Activated T-cell treated with anti-CD3 and anti-CD28 coated beads, Interleukin-2, amount 50 U/mL, for 4 hours (primary cell): ENCODE measurements around the gene CCL24. TPM values are rescaled to one million over a fixed set of nuclear protein-coding genes. Genes with fewer than 3 reads are reported as not detected.
"Not testable (repeated sequence)": the region's sequence is repeated elsewhere in the genome, so short reads cannot be mapped to it uniquely, and the experiment has no call there.

Experiments used
- ATAC-seq, 2 donors: fragments of 200-7000 bp; cut with Tn5 transposase; one replicate each; pipeline ENCODE4 v1.10.0; 2021
- DNase-seq: peaks from one replicate; pipeline ENCODE4 v3.0.0-alpha.2; 2020
- H3K27me3 Mint-ChIP-seq: one replicate; pipeline ENCODE4 v1.8.0; 2021; ENCODE audit warnings: low read depth, mixed read lengths
- H3K36me3 Mint-ChIP-seq: one replicate; pipeline ENCODE4 v1.8.0; 2022; ENCODE audit warnings: mixed read lengths; ENCODE audit not compliant: insufficient read depth
- H3K4me1 Mint-ChIP-seq: one replicate; pipeline ENCODE4 v1.8.0; 2021; ENCODE audit warnings: low read depth, mixed read lengths
- H3K4me3 Mint-ChIP-seq: one replicate; pipeline ENCODE4 v1.8.0; 2021; ENCODE audit warnings: mild to moderate bottlenecking, moderate library complexity, mixed read lengths
- H3K9me3 Mint-ChIP-seq: one replicate; pipeline ENCODE4 v1.8.0; 2021; ENCODE audit warnings: mixed read lengths
- total RNA-seq, 3 donors: library from RNA; stranded (reverse); gene quantifications; one replicate each; pipeline ENCODE4 v1.2.1, GENCODE V29; 2021

Gene CCL24
- total RNA-seq, 3 donors from 2014 or later: not detected

DNA sequence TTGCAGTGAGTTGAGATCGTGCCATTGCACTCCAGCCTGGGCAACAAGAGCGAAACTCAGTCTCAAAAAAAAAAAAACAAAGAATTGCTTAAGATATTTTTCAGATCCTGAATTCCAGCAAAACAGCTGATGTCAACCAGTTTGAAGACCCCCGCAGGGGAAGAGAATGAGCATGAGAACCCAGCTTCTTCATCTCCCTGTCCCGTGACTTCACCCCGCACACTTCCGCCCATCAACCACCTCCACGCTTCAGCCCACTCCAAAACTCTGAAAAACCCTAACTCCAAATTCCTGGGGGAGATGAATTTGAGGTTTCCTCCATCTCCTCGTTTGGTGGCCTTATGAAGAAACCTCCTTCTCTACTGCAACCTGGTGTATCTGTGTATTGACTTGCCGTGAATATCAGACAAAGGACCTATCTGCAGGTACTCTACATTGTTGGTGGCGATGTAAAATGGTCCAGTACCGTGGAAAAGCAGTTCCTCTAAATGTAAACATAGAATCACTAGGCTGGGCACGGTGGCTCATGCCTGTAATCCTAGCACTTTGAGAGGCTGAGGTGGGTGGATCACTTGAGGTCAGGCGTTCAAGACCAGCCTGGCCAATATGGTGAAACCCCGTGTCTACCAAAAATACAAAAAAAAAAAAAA lies 24.8 kb upstream of the CCL24 start:
- not testable (repeated sequence) for DNase-seq, H3K27me3 Mint-ChIP-seq, H3K36me3 Mint-ChIP-seq, H3K4me3 Mint-ChIP-seq, H3K9me3 Mint-ChIP-seq, ATAC-seq
- H3K4me1 Mint-ChIP-seq: peaks cover 11% of the 10 kb centered on the region

DNA sequence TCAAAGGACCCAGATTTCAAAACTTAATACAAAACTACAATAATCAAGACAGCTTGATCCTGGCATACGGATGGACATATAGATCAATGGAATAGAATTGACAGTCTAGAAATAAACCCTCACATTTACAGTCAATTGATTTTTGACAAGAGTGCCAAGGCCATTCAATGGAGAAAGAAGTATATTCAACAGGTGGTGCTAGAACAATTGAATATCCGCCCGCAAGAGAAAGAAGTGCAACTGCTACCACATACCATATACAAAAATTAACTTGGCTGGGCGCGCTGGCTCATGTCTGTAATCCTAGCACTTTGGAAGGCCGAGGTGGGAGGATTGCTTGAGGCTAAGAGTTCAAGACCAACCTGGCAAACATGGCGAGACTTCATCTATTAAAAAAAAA lies 23.2 kb upstream of the CCL24 start:
- H3K9me3 Mint-ChIP-seq: no peaks in the 10 kb centered on the region
- H3K4me3 Mint-ChIP-seq: no peak overlapping the region
- ATAC-seq: no peak
- DNase-seq: no peak
- no peaks in the 10 kb centered on the region for H3K27me3 Mint-ChIP-seq
- no peaks in the 10 kb centered on the region for H3K4me1 Mint-ChIP-seq
- H3K36me3 Mint-ChIP-seq: no peaks in the 10 kb centered on the region

DNA sequence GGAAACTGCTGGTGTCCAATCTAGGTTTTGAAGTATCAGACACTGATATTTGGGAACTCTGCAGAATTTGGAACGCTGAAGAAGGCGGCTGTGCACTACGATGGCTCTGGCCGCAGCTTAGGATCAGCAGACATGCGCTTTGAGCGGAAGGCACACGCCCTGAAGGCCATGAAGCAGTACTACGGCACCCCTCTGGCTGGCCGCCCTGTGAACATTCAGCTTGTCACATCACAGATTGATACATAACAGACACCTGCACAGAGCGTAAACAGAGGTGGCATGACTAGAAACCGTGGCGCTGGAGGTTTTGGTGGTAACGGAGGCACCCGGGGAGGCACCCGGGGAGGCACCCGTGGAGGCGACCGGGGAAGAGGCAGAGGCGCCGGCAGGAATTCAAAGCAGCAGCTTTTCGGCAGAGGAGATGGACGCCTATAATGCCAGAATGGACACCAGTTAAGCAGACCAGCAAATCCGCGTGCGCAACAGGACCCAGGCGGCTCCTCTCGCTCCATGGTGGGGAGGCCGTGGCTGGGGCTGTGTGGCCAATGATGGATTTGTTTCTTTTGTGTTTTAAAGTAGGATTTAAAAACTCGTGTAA lies 22.2 kb upstream of the CCL24 start:
- H3K27me3 Mint-ChIP-seq: peaks cover 3% of the 10 kb centered on the region
- DNase-seq: no peak
- H3K4me3 Mint-ChIP-seq: no peak overlapping the region
- no peaks in the 10 kb centered on the region for H3K4me1 Mint-ChIP-seq
- H3K36me3 Mint-ChIP-seq: no peaks in the 10 kb centered on the region
- H3K9me3 Mint-ChIP-seq: no peaks in the 10 kb centered on the region
- no peak for ATAC-seq

DNA sequence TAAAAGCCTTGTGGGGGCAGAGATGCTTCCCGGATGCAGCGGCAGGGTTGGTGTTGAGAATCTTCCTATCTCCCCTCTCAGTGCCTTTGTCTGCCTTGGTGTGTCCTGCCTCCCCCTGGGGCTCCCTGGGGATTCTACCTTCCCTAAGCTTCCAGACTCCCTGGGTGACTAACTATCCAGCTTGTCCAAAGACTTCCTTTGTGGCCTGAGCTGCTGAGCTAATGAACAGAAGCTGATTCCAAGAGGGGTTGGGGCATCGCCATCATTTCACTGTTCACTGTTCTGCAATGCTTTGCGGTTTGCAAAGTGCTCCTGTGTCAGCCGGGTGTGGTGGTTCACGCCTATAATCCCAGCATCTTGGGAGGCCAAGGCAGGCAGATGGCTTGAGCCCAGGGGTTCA lies 20.1 kb upstream of the CCL24 start:
- H3K4me3 Mint-ChIP-seq, H3K36me3 Mint-ChIP-seq, H3K27me3 Mint-ChIP-seq, DNase-seq, H3K4me1 Mint-ChIP-seq, H3K9me3 Mint-ChIP-seq, ATAC-seq: not testable (repeated sequence)

DNA sequence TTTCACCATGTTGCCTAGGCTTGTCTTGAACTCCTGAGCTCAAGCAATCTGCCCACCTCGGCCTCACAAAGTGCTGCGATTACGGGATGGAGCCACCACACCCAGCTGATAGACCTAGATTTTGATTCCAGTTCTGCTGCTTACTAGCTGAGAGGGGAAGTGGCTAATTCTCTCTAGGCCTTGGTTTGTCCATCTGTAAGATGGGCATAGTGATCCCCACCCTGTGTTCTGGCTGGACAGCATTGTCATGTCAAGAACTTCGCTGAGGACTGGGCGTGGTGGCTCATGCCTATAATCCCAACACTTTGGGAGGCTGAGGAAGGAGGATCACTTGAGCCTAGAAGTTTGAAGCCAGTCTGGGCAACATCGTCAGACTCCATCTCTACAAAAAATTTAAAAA lies 17.4 kb upstream of the CCL24 start:
- no peaks in the 10 kb centered on the region for H3K9me3 Mint-ChIP-seq
- no peaks in the 10 kb centered on the region for H3K36me3 Mint-ChIP-seq
- H3K4me1 Mint-ChIP-seq: no peaks in the 10 kb centered on the region
- ATAC-seq: no peak
- H3K4me3 Mint-ChIP-seq: no peak overlapping the region
- DNase-seq: no peak
- peaks cover 3% of the 10 kb centered on the region for H3K27me3 Mint-ChIP-seq

DNA sequence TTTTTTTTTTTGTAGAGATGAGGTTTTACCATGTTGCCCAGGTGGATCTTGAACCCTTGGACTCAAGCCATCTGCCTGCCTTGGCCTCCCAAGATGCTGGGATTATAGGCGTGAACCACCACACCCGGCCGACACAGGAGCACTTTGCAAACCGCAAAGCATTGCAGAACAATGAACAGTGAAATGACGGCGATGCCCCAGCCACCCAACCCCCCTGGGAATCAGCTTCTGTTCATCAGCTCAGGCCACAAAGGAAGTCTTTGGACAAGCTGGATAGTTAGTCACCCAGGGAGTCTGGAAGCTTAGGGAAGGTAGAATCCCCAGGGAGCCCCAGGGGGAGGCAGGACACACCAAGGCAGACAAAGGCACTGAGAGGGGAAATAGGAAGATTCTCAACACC lies 16.1 kb upstream of the CCL24 start:
- not testable (repeated sequence) for H3K27me3 Mint-ChIP-seq, H3K9me3 Mint-ChIP-seq, H3K36me3 Mint-ChIP-seq, H3K4me1 Mint-ChIP-seq, ATAC-seq, DNase-seq, H3K4me3 Mint-ChIP-seq

DNA sequence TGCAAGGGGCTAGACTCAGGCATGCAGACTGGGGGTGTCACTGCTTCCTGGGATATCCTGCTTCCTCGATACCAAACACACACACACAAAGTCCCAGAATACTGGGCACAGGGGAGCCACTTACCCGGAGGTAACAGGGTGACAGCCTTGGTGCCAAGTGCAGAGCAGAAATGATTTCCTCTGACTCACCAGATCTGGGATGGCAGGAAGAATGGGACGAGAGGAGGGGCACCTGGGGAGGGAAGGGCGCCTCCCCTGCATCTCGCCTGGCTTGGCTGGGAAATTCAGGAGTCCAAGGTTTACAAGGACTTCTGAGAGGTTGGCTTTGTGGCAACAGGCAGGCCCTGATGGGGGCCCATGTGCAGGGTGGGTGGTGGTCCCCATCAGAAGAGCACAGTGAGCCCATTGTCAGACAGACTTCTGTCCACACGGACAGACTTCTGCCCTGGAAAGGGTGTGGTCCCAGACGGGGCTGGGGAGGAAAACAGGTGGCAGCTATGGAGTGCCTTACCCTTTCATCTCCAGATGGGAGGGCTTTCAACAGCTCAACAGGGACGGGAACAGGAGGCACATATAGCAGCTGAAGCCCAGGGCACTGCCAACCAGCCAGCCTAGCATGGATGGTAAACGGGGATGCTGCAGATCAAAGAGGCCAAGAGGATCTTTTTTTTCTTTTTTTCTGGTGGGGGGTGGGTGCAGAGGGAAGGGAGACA lies 9.7 kb upstream of the CCL24 start:
- Mint-ChIP-seq H3K4me1 (no peaks in the 10 kb centered on the region), H3K36me3 (no peaks in the 10 kb centered on the region), H3K27me3 (no peaks in the 10 kb centered on the region), H3K9me3 (no peaks in the 10 kb centered on the region), H3K4me3 (no peak overlapping the region)
- DNase-seq (no peak), ATAC-seq (no peak)

DNA sequence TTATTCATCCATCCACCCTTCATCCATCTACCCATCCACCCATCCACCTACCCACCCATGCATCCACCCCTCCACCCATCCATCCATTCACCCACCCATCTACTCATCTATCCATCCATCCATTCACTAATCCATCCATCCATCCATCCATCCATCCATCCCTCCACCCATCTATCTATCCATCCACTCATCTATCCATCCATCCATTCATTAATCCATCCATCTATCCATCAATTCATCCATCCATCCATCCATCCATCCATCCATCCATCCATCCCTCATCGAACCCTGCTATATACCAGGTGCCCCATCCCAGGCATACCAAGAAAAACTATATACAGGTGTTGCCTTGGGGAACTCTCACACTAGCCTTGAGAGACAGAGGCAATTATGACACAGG lies 7.1 kb upstream of the CCL24 start:
- peaks cover 2% of the 10 kb centered on the region for H3K27me3 Mint-ChIP-seq
- no peaks in the 10 kb centered on the region for H3K4me1 Mint-ChIP-seq

DNA sequence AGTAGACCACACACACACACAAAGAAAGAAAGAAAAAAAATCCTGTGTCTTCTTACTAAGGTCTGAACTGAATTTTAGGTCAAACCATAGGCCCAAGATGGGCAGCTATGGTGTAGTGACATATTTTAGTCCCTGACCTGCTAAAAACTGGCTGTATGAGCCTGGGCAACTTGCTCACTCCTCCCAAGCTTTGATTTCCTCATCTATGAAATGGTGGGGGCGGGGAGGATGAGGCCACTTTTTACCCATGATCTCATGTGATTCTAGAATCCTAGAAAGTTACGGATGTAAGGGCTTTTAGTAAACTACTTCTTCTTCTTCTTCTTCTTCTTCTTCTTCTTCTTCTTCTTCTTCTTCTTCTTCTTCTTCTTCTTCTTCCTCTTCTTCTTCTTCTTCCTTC lies 6.1 kb upstream of the CCL24 start:
- H3K27me3 Mint-ChIP-seq: peaks cover 2% of the 10 kb centered on the region
- ATAC-seq: no peak
- H3K9me3 Mint-ChIP-seq: no peaks in the 10 kb centered on the region

More for the DNA sequence above, 7.1 kb upstream of the CCL24 start:
- H3K4me3 Mint-ChIP-seq: no peak overlapping the region
- H3K9me3 Mint-ChIP-seq: no peaks in the 10 kb centered on the region
- DNase-seq: no peak
- ATAC-seq: no peak
- H3K36me3 Mint-ChIP-seq: no peaks in the 10 kb centered on the region

DNA sequence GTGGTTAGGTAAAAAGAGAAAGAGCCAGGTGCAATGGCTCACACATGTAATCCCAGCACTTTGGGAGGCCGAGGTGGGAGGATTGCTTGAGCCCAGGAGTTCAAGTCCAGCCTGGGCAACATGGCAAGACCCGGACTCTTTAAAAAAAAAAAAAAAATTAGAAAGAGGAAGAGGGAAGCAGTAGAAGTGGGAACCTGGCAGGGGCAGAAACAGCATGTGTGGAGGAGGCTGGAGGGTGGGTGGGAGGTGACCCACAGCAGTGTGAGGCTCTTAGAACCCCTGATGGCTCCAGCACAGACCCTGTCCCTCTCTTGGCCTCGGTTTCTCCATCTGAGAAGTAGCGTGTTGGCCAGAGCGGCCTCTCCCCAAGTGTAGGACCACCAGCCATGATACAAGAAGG lies 4.9 kb upstream of the CCL24 start:
- DNase-seq: no peak
- ATAC-seq: no peak
- H3K27me3 Mint-ChIP-seq: peaks cover 6% of the 10 kb centered on the region
- H3K36me3 Mint-ChIP-seq: no peaks in the 10 kb centered on the region
- no peaks in the 10 kb centered on the region for H3K9me3 Mint-ChIP-seq
- no peak overlapping the region for H3K4me3 Mint-ChIP-seq
- H3K4me1 Mint-ChIP-seq: no peaks in the 10 kb centered on the region

More for the DNA sequence above, 6.1 kb upstream of the CCL24 start:
- H3K36me3 Mint-ChIP-seq: no peaks in the 10 kb centered on the region
- no peak for DNase-seq
- H3K4me3 Mint-ChIP-seq: no peak overlapping the region
- H3K4me1 Mint-ChIP-seq: no peaks in the 10 kb centered on the region

DNA sequence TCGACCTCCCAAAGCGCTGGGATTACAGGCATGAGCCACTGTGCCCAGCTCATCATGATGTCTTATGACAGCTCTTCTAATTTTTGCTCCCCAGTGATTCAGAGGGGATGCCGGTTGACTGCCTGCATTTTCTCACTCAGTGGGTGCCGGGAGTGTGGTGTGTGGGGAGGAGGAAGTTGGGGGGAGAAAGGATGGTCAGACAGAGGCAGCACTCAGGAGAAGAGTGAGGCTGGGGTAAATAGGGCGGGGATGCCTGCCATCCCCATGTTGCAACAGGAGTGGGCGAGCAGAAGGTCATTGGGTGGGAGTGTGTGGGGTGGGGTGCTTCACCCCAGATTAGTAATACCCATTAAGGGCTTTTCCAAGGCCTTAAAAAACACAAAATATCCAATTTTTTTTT lies 3.5 kb upstream of the CCL24 start:
- no peaks in the 10 kb centered on the region for H3K36me3 Mint-ChIP-seq
- no peak for ATAC-seq
- H3K4me1 Mint-ChIP-seq: no peaks in the 10 kb centered on the region
- DNase-seq: no peak
- H3K9me3 Mint-ChIP-seq: no peaks in the 10 kb centered on the region
- H3K4me3 Mint-ChIP-seq: no peak overlapping the region
- peaks cover 6% of the 10 kb centered on the region for H3K27me3 Mint-ChIP-seq

DNA sequence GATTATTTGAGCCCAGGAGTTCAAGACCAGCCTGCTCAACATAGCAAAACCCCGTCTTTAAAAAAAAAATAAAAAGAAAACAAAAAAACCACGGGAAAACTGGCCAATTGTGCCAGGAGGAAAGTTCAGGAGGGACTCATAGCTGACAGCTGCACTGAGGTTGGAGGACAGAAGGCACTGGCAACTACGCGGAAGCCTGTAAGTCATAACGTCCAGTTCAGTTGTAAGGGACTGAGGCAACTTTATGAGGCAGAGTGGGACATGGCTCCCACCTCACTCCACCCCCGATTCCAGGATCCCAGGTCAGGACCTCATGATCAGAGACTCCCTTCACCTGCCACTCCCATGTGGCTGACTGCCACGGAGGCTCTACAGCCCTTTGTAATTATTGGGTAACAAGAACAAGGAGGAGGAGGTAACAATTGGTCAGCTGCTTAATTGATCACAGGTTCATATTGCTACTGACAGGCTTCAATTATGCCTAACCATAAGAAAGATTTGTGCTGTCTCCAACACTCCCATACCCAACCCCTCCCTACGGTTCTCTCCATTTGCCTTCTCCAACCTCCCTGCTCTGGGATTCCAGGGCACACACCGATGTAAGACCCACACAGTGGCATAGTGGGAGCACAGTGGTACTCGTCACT lies 1.9 kb upstream of the CCL24 start:
- H3K4me3 Mint-ChIP-seq: no peak overlapping the region
- peaks cover 6% of the 10 kb centered on the region for H3K27me3 Mint-ChIP-seq
- H3K9me3 Mint-ChIP-seq: no peaks in the 10 kb centered on the region
- no peak for ATAC-seq
- H3K4me1 Mint-ChIP-seq: no peaks in the 10 kb centered on the region
- H3K36me3 Mint-ChIP-seq: no peaks in the 10 kb centered on the region
- no peak for DNase-seq

DNA sequence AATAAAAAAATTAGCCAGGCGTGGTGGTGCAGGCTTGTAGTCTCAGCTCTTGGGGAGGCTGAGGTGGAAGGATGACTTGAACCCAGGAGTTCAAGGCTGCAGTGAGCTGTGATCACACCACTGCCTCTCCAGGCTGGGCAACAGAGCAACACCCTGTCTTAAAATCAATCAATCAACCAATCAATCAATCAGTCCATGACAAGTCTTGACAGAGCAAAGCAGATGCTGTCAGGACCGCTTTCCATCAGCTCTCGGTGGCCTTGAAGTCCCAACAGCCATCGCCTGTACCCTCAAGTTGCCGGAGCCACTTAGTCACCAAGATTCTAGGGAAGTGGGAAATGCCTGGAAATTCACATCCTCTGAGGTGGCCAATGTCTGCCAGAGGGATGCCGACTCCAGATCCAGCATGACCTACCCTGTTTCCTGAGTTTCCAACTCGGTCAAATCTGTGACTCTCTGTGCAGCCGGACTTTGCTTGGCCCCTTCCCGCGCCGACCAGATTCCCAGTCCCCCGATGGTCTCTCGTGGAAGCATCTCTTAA lies 871 bp upstream of the CCL24 start:
- peaks cover 6% of the 10 kb centered on the region for H3K27me3 Mint-ChIP-seq
- no peak for ATAC-seq
- DNase-seq: no peak
- H3K4me1 Mint-ChIP-seq: no peaks in the 10 kb centered on the region
- no peaks in the 10 kb centered on the region for H3K9me3 Mint-ChIP-seq
- H3K36me3 Mint-ChIP-seq: no peaks in the 10 kb centered on the region
- no peak overlapping the region for H3K4me3 Mint-ChIP-seq

DNA sequence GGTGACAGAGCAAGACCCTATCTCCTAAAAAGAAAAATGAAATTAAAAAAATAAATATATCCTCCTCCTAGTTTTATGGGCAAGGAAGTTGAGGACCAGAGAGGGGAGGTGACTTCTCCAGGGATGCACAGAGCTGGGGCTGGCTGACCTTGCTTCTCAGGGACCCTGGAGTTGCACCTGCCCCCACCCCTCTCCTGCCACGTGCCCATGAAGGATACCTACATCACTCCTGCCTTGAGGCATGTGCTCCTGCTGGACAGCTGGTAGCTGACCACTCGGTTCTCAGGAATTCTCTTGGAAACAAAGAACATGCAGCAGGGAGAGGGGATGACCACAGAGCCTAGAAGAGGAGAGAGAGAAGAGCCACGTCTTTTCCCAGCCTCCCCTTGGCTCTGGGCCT lies 522 bp downstream of the CCL24 start:
- DNase-seq (no peak), ATAC-seq (no peak)
- no peaks in the 10 kb centered on the region for H3K4me1 Mint-ChIP-seq
- H3K27me3 Mint-ChIP-seq: peaks cover 6% of the 10 kb centered on the region
- H3K9me3 Mint-ChIP-seq: no peaks in the 10 kb centered on the region
- H3K4me3 Mint-ChIP-seq: no peak overlapping the region
- no peaks in the 10 kb centered on the region for H3K36me3 Mint-ChIP-seq
